Adrenal gland (tissue), 5 donors: ENCODE data around the gene NELL2.
"Not testable (repeated sequence)": the region's sequence is repeated elsewhere in the genome, so short reads cannot be mapped to it uniquely, and the experiment has no call there.

Experiments
- CTCF ChIP-seq, 6 experiments: fragments of 450-650 bp in 4 of 6; fragments of 200-600 bp in 2 of 6; sonication (generic) in 1 of 6; IDR thresholded peaks; 1 replicate in 5 of 6; 2 replicates in 1 of 6; pipeline versions ENCODE4 v1.5.1 to v1.8.0; 2016 to 2021; ENCODE audit warnings: antibody characterized with exemption in 6 of 6, mild to moderate bottlenecking in 2 of 6, moderate library complexity in 1 of 6
- POLR2A ChIP-seq, 2 donors: fragments of 450-650 bp; IDR thresholded peaks; one replicate each; pipeline ENCODE4 v1.6.1; 2017; ENCODE audit warnings: antibody characterized with exemption in 2 of 2, mild to moderate bottlenecking in 2 of 2, moderate library complexity in 1 of 2
- donor health status: DM: no; HTN: no; CAD: no.

GRCh38 chr12:44898108-44898507 is 22.0 kb upstream of the NELL2 start:
- TF ChIP-seq CTCF, POLR2A (IDR thresholded peaks at IDR 0.05): not testable (repeated sequence)
